HG02885 (cell line): Measurements from ENCODE around the gene CENPX.
A peak's percentile ranks its signal among the peaks of the same experiment; 100 is the strongest.

Experiments
- ATAC-seq: cut with Tn5 transposase; IDR thresholded peaks from one replicate; pipeline ENCODE4 v1.9.1; 2021; ENCODE audit warnings: mild to moderate bottlenecking; ENCODE audit not compliant: unreplicated experiment, poor library complexity

The CENPX gene

GRCh38 chr17:82055965-82056728 is 33.5 kb upstream of the CENPX start:
- ATAC-seq: no peak

GRCh38 chr17:82055023-82055964 is 32.6 kb upstream of the CENPX start:
- ATAC-seq: no peak

- no peak for ATAC-seq
These were observed 31.8 kb upstream of the CENPX start for GRCh38 chr17:82054351-82055022.

GRCh38 chr17:82053556-82054263 is 31.0 kb upstream of the CENPX start:
- no peak for ATAC-seq

GRCh38 chr17:82053130-82053529 is 30.5 kb upstream of the CENPX start:
- ATAC-seq: no peak

- ATAC-seq: no peak
These were observed 30.0 kb upstream of the CENPX start for GRCh38 chr17:82052638-82053059.

- peak; percentile 73 for ATAC-seq
These were observed 29.3 kb upstream of the CENPX start, which contains the start of the genes GPS1 and RFNG for GRCh38 chr17:82051776-82052637. GPS1 (plus strand) TSS chr17:82051898; CDS start chr17:82051932, 34 bp downstream. RFNG (minus strand) TSS chr17:82051811; CDS start chr17:82051766, 45 bp downstream.

GRCh38 chr17:82050761-82051641 is 28.3 kb upstream of the CENPX start:
- peak; percentile 11 for ATAC-seq

- ATAC-seq: no peak
These were observed 27.6 kb upstream of the CENPX start for GRCh38 chr17:82050152-82050760.

- no peak for ATAC-seq
These were observed 26.9 kb upstream of the CENPX start for GRCh38 chr17:82049521-82049971.

GRCh38 chr17:82049106-82049505 is 26.4 kb upstream of the CENPX start:
- no peak for ATAC-seq

GRCh38 chr17:82048571-82048971 is 25.9 kb upstream of the CENPX start:
- no peak for ATAC-seq

GRCh38 chr17:82047914-82048570 is 25.4 kb upstream of the CENPX start:
- no peak for ATAC-seq

GRCh38 chr17:82047379-82047778 is 24.7 kb upstream of the CENPX start:
- no peak for ATAC-seq

GRCh38 chr17:82046903-82047302 is 24.2 kb upstream of the CENPX start:
- ATAC-seq: no peak

GRCh38 chr17:82045936-82046484 is 23.3 kb upstream of the CENPX start:
- ATAC-seq: no peak

- no peak for ATAC-seq
These were observed 20.8 kb upstream of the CENPX start for GRCh38 chr17:82043507-82043906.
